Posterior vena cava (tissue), 2 donors: ENCODE data around the gene BLCAP. TPM values are rescaled to one million over a fixed set of nuclear protein-coding genes. Genes with fewer than 3 reads are reported as not detected.

Source experiments
- DNase-seq: peaks from one replicate; pipeline ENCODE4 v3.0.0-alpha.2; 2020; ENCODE audit warnings: low spot score
- intact Hi-C, 2 donors: fragments of 100-400 bp; cut with DNase I; formaldehyde crosslinking; loops; one replicate each; pipeline versions ENCODE4 v1.14.1 to v1.14.2; 2022 to 2023
- total RNA-seq, 2 donors: library from RNA; stranded (reverse); fragmentation: NEBNext Ultra II Directional; extraction: Animal tissue kit (Norgen Biotek cat#: 25700); gene quantifications; one replicate each; pipeline ENCODE4 v1.2.1, GENCODE V29; 2021
- donor health status: DM: yes; HTN: yes; CAD: no.
- donor health status: DM: yes; HTN: yes; CAD: no.

Gene BLCAP
- total RNA-seq, 2 donors from 2014 or later, result 48.1 to 55.4 TPM

GRCh38 chr20:37538003-37538402 lies 10.3 kb upstream of the BLCAP start:
- intact Hi-C loops, result no loop called here
- DNase-seq, result peak; percentile 49

- intact Hi-C loops, result no loop called here
- DNase-seq, result peak; percentile 28
Observed at GRCh38 chr20:37537505-37537904, 9.8 kb upstream of the BLCAP start.

- peak; percentile 34 for DNase-seq
- intact Hi-C loops, result no loop called here
Observed at GRCh38 chr20:37535443-37536132, 7.9 kb upstream of the BLCAP start.

- peak; percentile 17 for DNase-seq
- intact Hi-C loops, result loop anchor here (5.0 kb wide), 2 partner anchors 262 to 327 kb away; no protein-coding TSS in a partner anchor
Observed at GRCh38 chr20:37534401-37535157, 6.9 kb upstream of the BLCAP start.

- no peak for DNase-seq
- intact Hi-C loops, result loop anchor here (5.0 kb wide), 2 partner anchors 261 to 326 kb away; no protein-coding TSS in a partner anchor
Observed at GRCh38 chr20:37533154-37533715, 5.6 kb upstream of the BLCAP start.

- peak; percentile 40 for DNase-seq
- intact Hi-C loops, result loop anchor here (5.0 kb wide), 2 partner anchors 260 to 325 kb away; no protein-coding TSS in a partner anchor
Observed at GRCh38 chr20:37531856-37532255, 4.2 kb upstream of the BLCAP start.

- no peak for DNase-seq
- intact Hi-C loops, result loop anchor here (5.0 kb wide), 2 partner anchors 258 to 323 kb away; no protein-coding TSS in a partner anchor
Observed at GRCh38 chr20:37530696-37531095, 3.0 kb upstream of the BLCAP start.

- intact Hi-C loops, result loop anchor here (5.0 kb wide), 5 partner anchors 138 to 328 kb away; no protein-coding TSS in a partner anchor
- peak; percentile 34 for DNase-seq
Observed at GRCh38 chr20:37529968-37530600, 2.4 kb upstream of the BLCAP start.

GRCh38 chr20:37529214-37529967 lies 1.7 kb upstream of the BLCAP start:
- intact Hi-C loops, result loop anchor here (5.0 kb wide), 3 partner anchors 137 to 327 kb away; no protein-coding TSS in a partner anchor
- DNase-seq, result peak; percentile 11

GRCh38 chr20:37528446-37529213 lies 954 bp upstream of the BLCAP start:
- intact Hi-C loops, result loop anchor here (5.0 kb wide), 3 partner anchors 136 to 326 kb away; no protein-coding TSS in a partner anchor
- DNase-seq, result peak; percentile 71

GRCh38 chr20:37526839-37527637 lies 638 bp downstream of the BLCAP start:
- no peak for DNase-seq

GRCh38 chr20:37526238-37526838 lies 1.3 kb downstream of the BLCAP start:
- intact Hi-C loops, result loop anchor here (5.0 kb wide), 3 partner anchors 134 to 324 kb away; no protein-coding TSS in a partner anchor
- peak; percentile 68 for DNase-seq

More at GRCh38 chr20:37526839-37527637, 638 bp downstream of the BLCAP start:
- intact Hi-C loops, result loop anchor here (5.0 kb wide), 3 partner anchors 135 to 325 kb away; no protein-coding TSS in a partner anchor

GRCh38 chr20:37525810-37526209 lies 1.9 kb downstream of the BLCAP start:
- DNase-seq, result peak; percentile 5
- intact Hi-C loops, result loop anchor here (5.0 kb wide), 3 partner anchors 134 to 324 kb away; no protein-coding TSS in a partner anchor

- peak; percentile 58 for DNase-seq
- intact Hi-C loops, result loop anchor here (5.0 kb wide), 4 partner anchors 133 to 323 kb away; no protein-coding TSS in a partner anchor
Observed at GRCh38 chr20:37524859-37525708, 2.6 kb downstream of the BLCAP start.

GRCh38 chr20:37523911-37524700 lies 3.6 kb downstream of the BLCAP start:
- peak; percentile 53 for DNase-seq
- intact Hi-C loops, result loop anchor here in 1 of 2 donors (5.0 kb wide), 1 partner anchor 242 kb away; no protein-coding TSS in a partner anchor
